Adrenal gland (tissue), 12 donors: ENCODE data around the gene COMMD1. TPM values are rescaled to one million over a fixed set of nuclear protein-coding genes. Genes with fewer than 3 reads are reported as not detected.
"Not testable (repeated sequence)": the region's sequence is repeated elsewhere in the genome, so short reads cannot be mapped to it uniquely, and the experiment has no call there.

Experiments used
- DNase-seq, 7 donors: peaks; one replicate each; pipeline ENCODE4 v3.0.0-alpha.2; 2019 to 2020
- H3K27ac ChIP-seq, 5 donors: fragments of 200-600 bp; sonication (generic) in 4 of 5; 1 replicate in 3 of 5; 2 replicates in 2 of 5; pipeline versions ENCODE4 v1.5.1 to v1.8.0; 2016 to 2020; ENCODE audit warnings: mild to moderate bottlenecking in 1 of 5
- H3K27me3 ChIP-seq: fragments of 200-600 bp; 2 replicates; pipeline ENCODE4 v1.8.0; 2021
- H3K36me3 ChIP-seq, 2 donors: fragments of 200-600 bp; replicated peaks in 1 of 2; 1 replicate in 1 of 2; 2 replicates in 1 of 2; pipeline versions ENCODE4 v1.5.1 to v1.8.0; 2018 to 2022
- H3K4me1 ChIP-seq, 2 donors: fragments of 200-600 bp; replicated peaks in 1 of 2; 1 replicate in 1 of 2; 2 replicates in 1 of 2; pipeline versions ENCODE4 v1.5.1 to v1.8.0; 2018 to 2021
- H3K4me3 ChIP-seq, 4 donors: fragments of 200-600 bp; sonication (generic) in 3 of 4; one replicate each; pipeline ENCODE4 v1.5.1; 2016 to 2018
- H3K9me3 ChIP-seq, 3 donors: fragments of 200-600 bp; sonication (generic) in 1 of 3; replicated peaks in 1 of 3; 1 replicate in 2 of 3; 2 replicates in 1 of 3; pipeline versions ENCODE4 v1.5.1 to v1.8.0; 2016 to 2021
- CTCF ChIP-seq, 6 experiments: fragments of 450-650 bp in 4 of 6; fragments of 200-600 bp in 2 of 6; sonication (generic) in 1 of 6; IDR thresholded peaks; 1 replicate in 5 of 6; 2 replicates in 1 of 6; pipeline versions ENCODE4 v1.5.1 to v1.8.0; 2016 to 2021; ENCODE audit warnings: antibody characterized with exemption in 6 of 6, mild to moderate bottlenecking in 2 of 6, moderate library complexity in 1 of 6
- POLR2A ChIP-seq, 2 donors: fragments of 450-650 bp; IDR thresholded peaks; one replicate each; pipeline ENCODE4 v1.6.1; 2017; ENCODE audit warnings: antibody characterized with exemption in 2 of 2, mild to moderate bottlenecking in 2 of 2, moderate library complexity in 1 of 2
- WGBS, 4 donors: extraction: QIAGEN DNeasy Blood & Tissue Kit in 2 of 4; methylation state at CpG; one replicate each; pipeline versions ENCODE4 v1.1.5 to v1.1.7; 2013 to 2017; 5-methylcytosine and 5-hydroxymethylcytosine counted together
- intact Hi-C, 2 donors: fragments of 100-400 bp; cut with DNase I; formaldehyde crosslinking; loops; one replicate each; pipeline versions ENCODE4 v1.14.1 to v1.15.0; 2022 to 2023
- polyA plus RNA-seq, 3 donors: library from polyadenylated mRNA; stranded (reverse); fragments of 200-250 nt in 2 of 3; fragments of 350-450 nt in 1 of 3; fragmentation: Illumina TruSeq in 1 of 3; extraction: RNeasy Lipid Tissue Mini Kit (QIAGEN cat#74804) in 1 of 3; gene quantifications; one replicate each; pipeline ENCODE4 v1.2.3, GENCODE V29; 2013 to 2014
- total RNA-seq, 9 donors: library from RNA; depleted of rRNA in 4 of 9; stranded (reverse); fragments of >200 nt in 4 of 9; fragments of 120-200 nt in 1 of 9; fragmentation: NEBNext Ultra II Directional in 1 of 9; extraction: Animal tissue kit (Norgen Biotek cat#: 25700) in 1 of 9; gene quantifications; one replicate each; pipeline versions ENCODE4 v1.1.0 to v1.2.4, GENCODE V29; 2013 to 2023
- donor health status: healthy with polysubstance abuse.
- donor health status: Bipolar disorder and iron deficiency.
- donor health status: DM: yes; HTN: yes; CAD: no.
- donor health status: DM: no; HTN: no; CAD: no.
- donor health status: DM: no; HTN: no; CAD: no.
- donor health status: DM: yes; HTN: yes; CAD: no.

COMMD1 gene
- total and polyA plus RNA-seq, 12 donors: 35.5 to 89.9 (median 55.4) TPM

- no peaks in the 10 kb centered on the region for H3K9me3 ChIP-seq
- no peak for TF ChIP-seq POLR2A (IDR thresholded peaks at IDR 0.05)
- no peaks in the 10 kb centered on the region for H3K27me3 ChIP-seq
- intact Hi-C loops: no loop called here
- no peak overlapping the region for H3K27ac ChIP-seq
- DNase-seq: no peak
- H3K4me3 ChIP-seq: no peak overlapping the region
- 96 to 100% (median 99%) methylated on average over 1 of the region's 1 CpG for WGBS, 4 donors
- H3K4me1 ChIP-seq: no peaks in the 10 kb centered on the region
- peaks cover 0 to 97% of the 10 kb centered on the region in 2 donors for H3K36me3 ChIP-seq
Measured at GRCh38 chr2:61876400-61876799, 29.1 kb upstream of the COMMD1 start.

DNA sequence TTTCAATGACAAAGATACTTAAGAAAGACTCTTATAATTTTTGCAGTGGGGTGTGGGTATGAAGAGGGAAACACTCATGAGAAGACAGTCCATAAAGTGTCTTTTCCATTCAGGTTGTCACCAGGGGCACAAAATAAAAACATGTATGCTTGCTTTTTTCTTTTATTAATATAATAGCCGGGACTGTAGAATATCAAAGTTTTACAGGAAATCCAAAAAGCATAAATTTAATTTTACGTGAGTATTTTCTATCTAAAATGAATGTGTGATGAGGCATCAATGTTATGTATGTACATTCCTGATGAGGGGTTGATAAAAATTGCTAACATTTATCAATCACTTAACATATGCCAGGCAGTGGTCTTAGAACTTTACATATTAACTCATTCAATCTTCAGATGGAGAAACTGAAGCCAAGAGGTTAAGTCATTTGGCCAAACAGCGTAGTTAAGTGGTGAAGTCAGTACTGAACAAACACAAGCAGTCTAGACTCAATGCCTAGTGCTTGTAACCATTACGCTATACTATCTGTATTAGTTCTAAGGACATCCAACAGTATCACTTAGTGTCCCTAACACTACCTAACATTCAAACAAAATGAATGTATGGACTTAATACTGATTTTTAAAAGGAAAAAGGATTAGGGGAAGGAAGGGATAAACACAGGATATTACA, 27.8 kb upstream of the COMMD1 start:
- intact Hi-C loops: no loop called here
- WGBS, 4 donors: 91 to 95% (median 93%) methylated on average over 4 of the region's 4 CpGs
- Histone ChIP-seq H3K36me3 (peaks cover 0 to 97% of the 10 kb centered on the region in 2 donors), H3K9me3 (no peaks in the 10 kb centered on the region), H3K4me3 (no peak overlapping the region), H3K27me3 (no peaks in the 10 kb centered on the region), H3K27ac (no peak overlapping the region), H3K4me1 (no peaks in the 10 kb centered on the region)
- no peak for DNase-seq
- TF ChIP-seq POLR2A (IDR thresholded peaks at IDR 0.05) (no peak), CTCF (IDR thresholded peaks at IDR 0.05) (no peak)

DNA sequence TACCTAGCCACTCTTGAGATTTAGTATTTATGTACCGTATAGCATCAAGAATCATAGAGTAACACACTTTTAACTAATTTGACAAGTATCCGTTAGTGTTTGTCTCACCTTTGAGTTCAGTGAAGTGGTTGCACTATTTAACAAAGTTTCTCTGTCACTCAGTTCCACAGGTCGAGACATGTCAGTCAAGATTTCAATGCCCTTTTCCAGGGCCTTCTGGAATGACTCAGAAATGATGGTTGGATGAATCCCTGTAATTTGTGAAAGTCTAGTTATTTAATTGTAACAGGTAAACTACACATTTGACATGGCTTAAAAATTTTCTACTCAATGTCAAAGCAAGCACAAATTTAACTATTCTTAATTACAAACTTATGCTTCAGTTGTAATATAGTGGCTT, 26.7 kb upstream of the COMMD1 start:
- Histone ChIP-seq H3K4me3 (no peak overlapping the region), H3K4me1 (no peaks in the 10 kb centered on the region), H3K27me3 (no peaks in the 10 kb centered on the region), H3K36me3 (peaks cover 0 to 94% of the 10 kb centered on the region in 2 donors), H3K27ac (no peak overlapping the region), H3K9me3 (no peaks in the 10 kb centered on the region)
- intact Hi-C loops: no loop called here
- DNase-seq: no peak
- 91 to 94% (median 92%) methylated on average over 3 of the region's 3 CpGs for WGBS, 4 donors
- TF ChIP-seq CTCF (IDR thresholded peaks at IDR 0.05): no peak

DNA sequence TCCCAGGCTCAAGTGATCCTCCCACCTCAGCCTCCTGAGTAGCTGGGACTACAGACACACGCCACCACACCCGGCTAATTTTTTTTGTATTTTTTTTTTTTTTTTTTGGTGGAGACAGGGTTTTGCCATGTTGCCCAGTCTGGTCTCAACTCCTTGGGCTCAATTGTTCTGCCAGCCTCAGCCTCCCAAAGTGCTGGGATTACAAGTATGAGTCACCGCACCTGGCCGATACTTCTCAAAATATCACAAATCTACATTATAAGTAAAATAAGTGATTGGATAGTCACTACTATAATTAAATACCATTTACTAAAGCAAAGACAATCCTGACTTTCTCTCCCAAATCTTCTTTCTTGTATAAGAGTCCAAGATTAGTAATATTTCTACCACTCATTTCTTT, 26.1 kb upstream of the COMMD1 start:
- peaks cover 0 to 95% of the 10 kb centered on the region in 2 donors for H3K36me3 ChIP-seq
- WGBS, 4 donors: 92 to 97% (median 96%) methylated on average over 4 of the region's 4 CpGs

DNA sequence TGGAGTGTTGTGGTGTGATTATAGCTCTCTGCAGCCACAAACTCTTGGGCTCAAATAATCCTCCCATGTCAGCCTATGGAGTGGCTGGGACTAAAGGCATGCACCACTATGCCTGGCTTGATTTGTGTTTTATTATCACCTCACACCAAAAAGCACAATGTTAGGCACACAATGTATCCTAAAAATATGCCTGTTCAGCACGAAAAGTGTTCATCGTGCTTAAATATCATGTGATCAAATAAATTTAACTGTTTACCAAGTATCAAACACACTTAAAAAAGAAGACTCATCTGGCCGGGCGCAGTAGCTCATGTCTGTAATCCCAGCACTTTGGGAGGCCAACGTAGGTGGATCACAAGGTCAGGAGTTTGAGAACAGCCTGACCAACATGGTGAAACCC, 22.6 kb upstream of the COMMD1 start:
- no peak for TF ChIP-seq POLR2A (IDR thresholded peaks at IDR 0.05)
- no peak for TF ChIP-seq CTCF (IDR thresholded peaks at IDR 0.05)
- Histone ChIP-seq H3K27ac (no peak overlapping the region), H3K27me3 (no peaks in the 10 kb centered on the region), H3K9me3 (no peaks in the 10 kb centered on the region), H3K4me1 (peaks cover 18 to 21% of the 10 kb centered on the region in 2 donors), H3K36me3 (peaks cover 0 to 70% of the 10 kb centered on the region in 2 donors), H3K4me3 (no peak overlapping the region)
- intact Hi-C loops: no loop called here
- no peak for DNase-seq
- WGBS, 4 donors: 77 to 87% (median 82%) methylated on average over 5 of the region's 5 CpGs

More for the DNA sequence above, 26.1 kb upstream of the COMMD1 start:
- H3K4me1 ChIP-seq, H3K4me3 ChIP-seq, intact Hi-C loops, DNase-seq, H3K9me3 ChIP-seq, H3K27ac ChIP-seq, H3K27me3 ChIP-seq: not testable (repeated sequence)
